IMR-90 (cell line): ENCODE data around the gene SLC15A3. TPM values are rescaled to one million over a fixed set of nuclear protein-coding genes. Genes with fewer than 3 reads are reported as not detected.

Experiments used
- ATAC-seq: fragments of 200-7000 bp; cut with Tn5 transposase; 2 replicates; pipeline ENCODE4 v1.9.1; 2020; ENCODE audit warnings: low read depth, mild to moderate bottlenecking, moderate library complexity
- BruUV-seq: library from RNA; stranded (reverse); fragments of 400-500 nt; replicated peaks from 2 replicates; lab custom pipeline; 2021; lab: Mats Ljungman, UMichigan
- CTCF ChIA-PET: fragments of 300-600 bp; formaldehyde crosslinking; extraction: SDS; loops from one replicate; lab custom pipeline; 2021; ENCODE audit warnings: antibody characterized with exemption; lab: Yijun Ruan, JAX
- POLR2A ChIA-PET: fragments of 300-600 bp; sonication (Branson Sonifier 250); formaldehyde crosslinking; loops from one replicate; lab custom pipeline; 2022; ENCODE audit warnings: antibody characterized with exemption; ENCODE audit not compliant: unreplicated experiment; lab: Charles Lee
- DNase-seq: peaks from one replicate; pipeline ENCODE4 v3.0.0; 2013
- H2AFZ ChIP-seq: replicated peaks from 2 replicates; pipeline ENCODE3; 2013; ENCODE audit warnings: low read length, mild to moderate bottlenecking; ENCODE audit not compliant: poor library complexity
- H2AK5ac ChIP-seq: 2 replicates; pipeline ENCODE4 v1.6.1; 2013; ENCODE audit warnings: low read depth, low read length, inconsistent platforms
- H2AK9ac ChIP-seq: replicated peaks from 2 replicates; pipeline ENCODE3; 2013; ENCODE audit warnings: mild to moderate bottlenecking, low read depth, low read length, moderate library complexity; ENCODE audit not compliant: poor library complexity
- H2BK120ac ChIP-seq: 2 replicates; pipeline ENCODE4 v1.6.1; 2013; ENCODE audit warnings: low read depth, low read length, inconsistent platforms
- H2BK15ac ChIP-seq: 3 replicates; pipeline ENCODE4 v1.6.1; 2013; ENCODE audit warnings: low read depth, low read length, inconsistent platforms
- H2BK20ac ChIP-seq: 2 replicates; pipeline ENCODE4 v1.6.1; 2013; ENCODE audit warnings: low read depth, mild to moderate bottlenecking, inconsistent platforms, low read length, moderate library complexity
- H2BK5ac ChIP-seq: 2 replicates; pipeline ENCODE4 v1.6.1; 2013; ENCODE audit warnings: mild to moderate bottlenecking, low read depth, low read length, inconsistent platforms; ENCODE audit not compliant: poor library complexity, severe bottlenecking
- H3K14ac ChIP-seq: replicated peaks from 2 replicates; pipeline ENCODE4 v1.6.1; 2013; ENCODE audit warnings: low read depth, low read length, inconsistent platforms
- H3K18ac ChIP-seq: 2 replicates; pipeline ENCODE4 v1.6.1; 2013; ENCODE audit warnings: low read depth, low read length, control low read depth
- H3K23ac ChIP-seq: 2 replicates; pipeline ENCODE4 v1.6.1; 2013; ENCODE audit warnings: low read depth, low read length, inconsistent platforms
- H3K27ac ChIP-seq: 2 replicates; pipeline ENCODE4 v1.5.1; 2013; ENCODE audit warnings: mild to moderate bottlenecking, control low read depth, low read length; ENCODE audit not compliant: insufficient read depth
- H3K27me3 ChIP-seq: 2 replicates; pipeline ENCODE4 v1.6.1; 2013; ENCODE audit warnings: low read length; ENCODE audit not compliant: control insufficient read depth, insufficient read depth
- H3K36me3 ChIP-seq: 2 replicates; pipeline ENCODE4 v1.6.1; 2013; ENCODE audit warnings: low read length, mixed read lengths; ENCODE audit not compliant: control insufficient read depth, insufficient read depth
- H3K4ac ChIP-seq: 2 replicates; pipeline ENCODE4 v1.6.1; 2013; ENCODE audit warnings: low read depth, low read length, inconsistent platforms
- H3K4me1 ChIP-seq: 2 replicates; pipeline ENCODE4 v1.6.1; 2013; ENCODE audit warnings: low read length, mixed read lengths; ENCODE audit not compliant: control insufficient read depth, insufficient read depth
- H3K4me2 ChIP-seq: 2 replicates; pipeline ENCODE4 v1.6.1; 2013; ENCODE audit warnings: low read depth, mild to moderate bottlenecking, control low read depth, low read length, moderate library complexity
- H3K4me3 ChIP-seq: 2 replicates; pipeline ENCODE4 v1.5.1; 2013; ENCODE audit warnings: low read depth, mild to moderate bottlenecking, control low read depth, low read length, moderate library complexity; ENCODE audit not compliant: insufficient read depth
- H3K56ac ChIP-seq: 2 replicates; pipeline ENCODE4 v1.6.1; 2013; ENCODE audit warnings: low read length, inconsistent platforms; ENCODE audit not compliant: insufficient read depth; ENCODE audit errors: extremely low read depth
- H3K79me1 ChIP-seq, 2 experiments: 2 replicates each; pipeline ENCODE4 v1.6.1; 2013; ENCODE audit warnings: low read length in 2 of 2, inconsistent platforms in 1 of 2, low read depth in 1 of 2
- H3K9ac ChIP-seq: 2 replicates; pipeline ENCODE4 v1.6.1; 2013; ENCODE audit warnings: low read depth, low read length, control low read depth
- H3K9me1 ChIP-seq: 2 replicates; pipeline ENCODE4 v1.6.1; 2013; ENCODE audit warnings: low read length, inconsistent platforms; ENCODE audit not compliant: insufficient read depth
- H3K9me3 ChIP-seq: 2 replicates; pipeline ENCODE4 v1.6.1; 2013; ENCODE audit warnings: low read length; ENCODE audit not compliant: control insufficient read depth, insufficient read depth
- H4K20me1 ChIP-seq: 2 replicates; pipeline ENCODE4 v1.6.1; 2013; ENCODE audit warnings: low read length, inconsistent platforms; ENCODE audit not compliant: insufficient read depth
- H4K5ac ChIP-seq: 2 replicates; pipeline ENCODE4 v1.6.1; 2013; ENCODE audit warnings: mild to moderate bottlenecking, low read depth, low read length, control low read depth
- H4K8ac ChIP-seq, 2 experiments: 2 replicates each; pipeline ENCODE4 v1.6.1; 2013; ENCODE audit warnings: low read depth in 2 of 2, low read length in 2 of 2, control low read depth in 1 of 2, inconsistent platforms in 1 of 2
- H4K91ac ChIP-seq: 2 replicates; pipeline ENCODE4 v1.6.1; 2013; ENCODE audit warnings: low read depth, low read length, inconsistent platforms; ENCODE audit not compliant: insufficient read depth
- BHLHE40 ChIP-seq: fragments of 150-350 bp; IDR thresholded peaks from 2 replicates; pipeline ENCODE4 v1.6.1; 2016; ENCODE audit warnings: mild to moderate bottlenecking, low read depth, low read length
- RCOR1 ChIP-seq: IDR thresholded peaks from 2 replicates; pipeline ENCODE4 v1.6.1; 2012; ENCODE audit warnings: mild to moderate bottlenecking, low read length, improper control_type of control experiment; ENCODE audit not compliant: insufficient replicate concordance
- WGBS, 2 experiments: methylation state at CpG; one replicate each; pipeline versions ENCODE4 v1.1.5 to v1.1.7; 2013; ENCODE audit warnings: missing lambda C conversion rate in 2 of 2; ENCODE audit not compliant: insufficient read length in 1 of 2; ENCODE audit errors: extremely low coverage in 2 of 2; 5-methylcytosine and 5-hydroxymethylcytosine counted together
- dilution Hi-C: fragments of 300-500 bp; cut with HindIII; formaldehyde crosslinking; loops from one replicate; pipeline ENCODE4 v1.14.3; 2018; ENCODE audit warnings: low sequenced_read_pairs; ENCODE audit not compliant: unreplicated experiment
- in situ Hi-C: fragments of 300-500 bp; cut with MboI; formaldehyde crosslinking; loops from 3 replicates; pipeline ENCODE4 v1.14.3; 2019; ENCODE audit warnings: low sequenced_read_pairs, inconsistent platforms, mixed read lengths
- intact Hi-C: fragments of 100-400 bp; cut with micrococcal nuclease; formaldehyde crosslinking; loops from 2 replicates; pipeline ENCODE4 v1.10.0; 2022
- polyA plus RNA-seq, 3 experiments: library from polyadenylated mRNA; depleted of rRNA; stranded (reverse); fragments of >200 nt; gene quantifications; 2 replicates each; pipeline ENCODE4 v1.2.3, GENCODE V29; 2012; ENCODE audit warnings: low replicate concordance in 1 of 3
- total RNA-seq: library from RNA; depleted of rRNA; stranded (reverse); fragments of >200 nt; gene quantifications from 2 replicates; pipeline ENCODE4 v1.2.3, GENCODE V29; 2012
- TF ChIP-seq, protein P1 (sequence below): fragments of 150-350 bp; IDR thresholded peaks from 2 replicates; pipeline ENCODE4 v1.6.1; 2017; ENCODE audit warnings: mild to moderate bottlenecking, antibody characterized with exemption, low read length, low read depth

The SLC15A3 gene
- total and polyA plus RNA-seq, 2 of the 4 experiments (the other 2 are of a cell fraction): 3.2 to 4.4 TPM

- TF ChIP-seq, protein P1, sequence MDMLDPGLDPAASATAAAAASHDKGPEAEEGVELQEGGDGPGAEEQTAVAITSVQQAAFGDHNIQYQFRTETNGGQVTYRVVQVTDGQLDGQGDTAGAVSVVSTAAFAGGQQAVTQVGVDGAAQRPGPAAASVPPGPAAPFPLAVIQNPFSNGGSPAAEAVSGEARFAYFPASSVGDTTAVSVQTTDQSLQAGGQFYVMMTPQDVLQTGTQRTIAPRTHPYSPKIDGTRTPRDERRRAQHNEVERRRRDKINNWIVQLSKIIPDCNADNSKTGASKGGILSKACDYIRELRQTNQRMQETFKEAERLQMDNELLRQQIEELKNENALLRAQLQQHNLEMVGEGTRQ: peak; percentile 48; the same call in 1 of the 2 replicates
- TF ChIP-seq BHLHE40 (no peak), RCOR1 (no peak)
- H3K14ac ChIP-seq: peak overlapping the region; percentile 22; the same call in 1 of the 2 replicates
- peak overlapping the region; percentile 69 for H3K4me3 ChIP-seq
- peak overlapping the region; percentile 6; the same call in 1 of the 2 replicates for H4K5ac ChIP-seq
- ChIA-PET CTCF (interaction anchor here (2.6 kb wide), 1 partner anchor 74 kb away, joined by 12 read pairs; no protein-coding TSS in a partner anchor), POLR2A (no interaction called here)
- no peak overlapping the region for H3K18ac ChIP-seq
- H2AFZ ChIP-seq: peak overlapping the region; percentile 92
- peaks cover 24% of the 10 kb centered on the region for H3K36me3 ChIP-seq
- H3K4ac ChIP-seq: peak overlapping the region; percentile 52
- peak overlapping the region; percentile 74 for H3K27ac ChIP-seq
- DNase-seq (peak; percentile 78), ATAC-seq (peak; percentile 4)
- peak overlapping the region; percentile 73 for H2AK9ac ChIP-seq
- 3% methylated on average over 8 of the region's 16 CpGs; no CpG with 5 or more reads in 1 of the 2 experiments for WGBS, 2 experiments
- no TSS peak for BruUV-seq
- H2BK20ac ChIP-seq: no peak overlapping the region
- no peak overlapping the region for H4K91ac ChIP-seq
- peak overlapping the region; percentile 5 for H2BK5ac ChIP-seq
- H2BK15ac ChIP-seq: no peak overlapping the region
- peaks cover 30% of the 10 kb centered on the region for H4K20me1 ChIP-seq
- H2BK120ac ChIP-seq: no peak overlapping the region
- no peaks in the 10 kb centered on the region for H3K9me3 ChIP-seq
- H3K27me3 ChIP-seq: peaks cover 6% of the 10 kb centered on the region
- H3K56ac ChIP-seq: peak overlapping the region; percentile 56; the same call in 1 of the 2 replicates
- H3K9ac ChIP-seq: peak overlapping the region; percentile 72
- intact Hi-C loops (loop anchor here (5.0 kb wide), 1 partner anchor 267 kb away; no protein-coding TSS in a partner anchor), dilution Hi-C loops (no loop called here), in situ Hi-C loops (loop anchor here (25.0 kb wide), 1 partner anchor 1318 kb away; no protein-coding TSS in a partner anchor)
- peaks cover 3% of the 10 kb centered on the region; the same call in 1 of the 2 replicates for H3K4me1 ChIP-seq
- H3K79me1 ChIP-seq: peaks cover 6 to 44% of the 10 kb centered on the region in 2 experiments; a peak in 3 of 4 replicates
- H3K23ac ChIP-seq: peak overlapping the region; percentile 46
- H3K4me2 ChIP-seq: peak overlapping the region; percentile 95
- H2AK5ac ChIP-seq: peak overlapping the region; percentile 5
- peak overlapping the region; percentile 15 to 18; a peak in 2 of 4 replicates for H4K8ac ChIP-seq
- no peaks in the 10 kb centered on the region for H3K9me1 ChIP-seq
These were observed 46.3 kb downstream of the SLC15A3 start for GRCh38 chr11:60905551-60906113.
